K562 (cell line): ENCODE measurements around the gene MLYCD. TPM values are rescaled to one million over a fixed set of nuclear protein-coding genes. Genes with fewer than 3 reads are reported as not detected.

ENCODE experiments used
- ATAC-seq: fragments of 200-7000 bp; cut with Tn5 transposase; 3 replicates; pipeline ENCODE4 v1.9.1; 2020; ENCODE audit warnings: moderate library complexity
- BruUV-seq: library from RNA; stranded (reverse); fragments of 400-500 nt; replicated peaks from 2 replicates; lab custom pipeline; 2021; lab: Mats Ljungman, UMichigan
- CTCF ChIA-PET: fragments of 300-600 bp; formaldehyde crosslinking; extraction: SDS; loops from one replicate; lab custom pipeline; 2021; ENCODE audit warnings: low intra/inter-chr PET ratio; lab: Yijun Ruan, JAX
- POLR2A ChIA-PET: fragments of 300-600, 350-650 bp; sonication (Branson Sonifier 250); formaldehyde crosslinking; extraction: SDS; loops from one replicate; lab custom pipeline; 2021; ENCODE audit warnings: antibody characterized with exemption, inconsistent platforms; lab: Yijun Ruan, JAX
- DNase-seq, 4 experiments: peaks; one replicate each; pipeline versions ENCODE4 v3.0.0 to v3.0.0-alpha.2; 2011 to 2018; ENCODE audit warnings: low spot score in 3 of 4, mixed read lengths in 3 of 4; ENCODE audit errors: extremely low read depth in 1 of 4
- FAIRE-seq: peaks from 2 replicates; lab custom pipeline; 2011; peaks lifted over from hg19 to GRCh38; lab: Jason Lieb, UNC
- H2AFZ ChIP-seq: 2 replicates; pipeline ENCODE4 v1.6.0; 2011; ENCODE audit warnings: low read depth, low read length, control low read depth, inconsistent platforms
- H3K27ac ChIP-seq: fragments of 200-600 bp; 3 replicates; pipeline ENCODE4 v1.8.0; 2011; ENCODE audit warnings: low read depth, mild to moderate bottlenecking, control low read depth, inconsistent platforms, low read length, moderate library complexity, mixed read lengths; ENCODE audit errors: extremely low read depth
- H3K27me3 ChIP-seq, 2 experiments: fragments of 300-600 bp in 1 of 2; 2 replicates in 1 of 2; 3 replicates in 1 of 2; pipeline versions ENCODE4 v1.6.0 to v1.8.0; 2011; ENCODE audit warnings: inconsistent platforms in 2 of 2, low read length in 2 of 2, mild to moderate bottlenecking in 1 of 2, mixed read lengths in 1 of 2, moderate library complexity in 1 of 2; ENCODE audit not compliant: control insufficient read depth in 2 of 2, insufficient read depth in 2 of 2
- H3K36me3 ChIP-seq: fragments of 300-600 bp; 3 replicates; pipeline ENCODE4 v1.8.0; 2011; ENCODE audit warnings: mild to moderate bottlenecking, low read length, inconsistent platforms; ENCODE audit not compliant: control insufficient read depth, insufficient read depth
- H3K4me1 ChIP-seq, 2 experiments: fragments of 200-600 bp in 1 of 2; replicated peaks in 1 of 2; 2 replicates in 1 of 2; 3 replicates in 1 of 2; pipeline versions ENCODE4 v1.5.1 to v1.8.0; 2011; ENCODE audit warnings: inconsistent platforms in 2 of 2, low read length in 2 of 2, mild to moderate bottlenecking in 1 of 2, mixed read lengths in 1 of 2, moderate library complexity in 1 of 2; ENCODE audit not compliant: control insufficient read depth in 2 of 2, insufficient read depth in 2 of 2
- H3K4me2 ChIP-seq: 2 replicates; pipeline ENCODE4 v1.6.1; 2011; ENCODE audit warnings: low read length, control low read depth, inconsistent platforms, mixed read lengths; ENCODE audit not compliant: insufficient read depth
- H3K4me3 ChIP-seq: fragments of 200-600 bp; sonication (generic), shearing (Covaris generic); 2 replicates; pipeline ENCODE4 v1.5.1; 2016; ENCODE audit warnings: control low read depth, inconsistent platforms
- H3K79me2 ChIP-seq: fragments of 200-600 bp; 3 replicates; pipeline ENCODE4 v1.8.0; 2011; ENCODE audit warnings: low read length, inconsistent platforms; ENCODE audit not compliant: control insufficient read depth, insufficient read depth
- H3K9ac ChIP-seq, 2 experiments: 2 replicates each; pipeline versions ENCODE4 v1.6.0 to v1.6.1; 2011; ENCODE audit warnings: low read depth in 2 of 2, low read length in 2 of 2, control low read depth in 1 of 2, inconsistent platforms in 1 of 2, mild to moderate bottlenecking in 1 of 2, mixed read lengths in 1 of 2; ENCODE audit not compliant: insufficient read depth in 1 of 2
- H3K9me1 ChIP-seq: one replicate; pipeline ENCODE4 v1.6.0; 2011; ENCODE audit warnings: inconsistent platforms, mild to moderate bottlenecking, low read length, moderate library complexity; ENCODE audit not compliant: control insufficient read depth, insufficient read depth
- H3K9me3 ChIP-seq: replicated peaks from 2 replicates; pipeline ENCODE4 v1.5.1; 2011; ENCODE audit warnings: low read depth, low read length, inconsistent platforms; ENCODE audit not compliant: control insufficient read depth, insufficient read depth
- H4K20me1 ChIP-seq: replicated peaks from 2 replicates; pipeline ENCODE4 v1.6.1; 2011; ENCODE audit warnings: low read length, inconsistent platforms, mixed read lengths; ENCODE audit not compliant: control insufficient read depth, insufficient read depth
- ATF4 ChIP-seq: fragments of 450-650 bp; formaldehyde crosslinking; IDR thresholded peaks from 2 replicates; pipeline ENCODE4 v1.4.0; 2022; ENCODE audit warnings: mild to moderate bottlenecking, moderate library complexity
- CHCHD3 ChIP-seq: fragments of 250-450 bp; sonication (Bioruptor Pico); IDR thresholded peaks from 2 replicates; pipeline ENCODE4 v2.1.2; 2022; ENCODE audit warnings: mild to moderate bottlenecking
- ELF2 ChIP-seq: fragments of 250-450 bp; sonication (Bioruptor Pico); IDR thresholded peaks from 2 replicates; pipeline ENCODE4 v1.5.0; 2021; ENCODE audit warnings: mild to moderate bottlenecking
- ESRRB ChIP-seq: fragments of 250-450 bp; sonication (Bioruptor Pico); IDR thresholded peaks from 2 replicates; pipeline ENCODE4 v1.5.0; 2020; ENCODE audit warnings: mild to moderate bottlenecking, moderate library complexity, borderline replicate concordance
- FOXK1 ChIP-seq: sonication (generic); formaldehyde crosslinking; IDR thresholded peaks from 2 replicates; pipeline ENCODE4 v1.8.0; 2022; ENCODE audit warnings: missing genetic modification reagents, mild to moderate bottlenecking, borderline replicate concordance
- KDM2B ChIP-seq: fragments of 250-450 bp; sonication (Bioruptor Pico); IDR thresholded peaks from 2 replicates; pipeline ENCODE4 v1.8.0; 2021; ENCODE audit warnings: mild to moderate bottlenecking, moderate library complexity
- L3MBTL2 ChIP-seq: fragments of 450-650 bp; IDR thresholded peaks from 2 replicates; pipeline ENCODE4 v1.6.1; 2016; ENCODE audit warnings: mild to moderate bottlenecking, moderate library complexity
- NFIX ChIP-seq: fragments of 250-450 bp; sonication (Bioruptor Pico); IDR thresholded peaks from 2 replicates; pipeline ENCODE4 v1.4.0; 2020; ENCODE audit warnings: low read depth, mild to moderate bottlenecking, moderate library complexity
- POLR2AphosphoS5 ChIP-seq: IDR thresholded peaks from 2 replicates; pipeline ENCODE4 v1.6.1; 2011; ENCODE audit warnings: mild to moderate bottlenecking, low read depth, low read length, moderate library complexity; ENCODE audit not compliant: control insufficient read depth, insufficient read depth
- TRIM24 ChIP-seq, 2 experiments: fragments of 450-650 bp; IDR thresholded peaks; 2 replicates each; pipeline ENCODE4 v1.6.1; 2016
- ZBED1 ChIP-seq: IDR thresholded peaks from 2 replicates; pipeline ENCODE4 v1.6.1; 2014
- ZNF24 ChIP-seq: fragments of 450-650 bp; IDR thresholded peaks from 2 replicates; pipeline ENCODE4 v1.6.1; 2016
- ZNF280B ChIP-seq: fragments of 250-450 bp; sonication (Bioruptor Pico); IDR thresholded peaks from 2 replicates; pipeline ENCODE4 v1.5.1; 2021; ENCODE audit warnings: mild to moderate bottlenecking
- ZNF778 ChIP-seq: fragments of 450-650 bp; formaldehyde crosslinking; IDR thresholded peaks from 2 replicates; pipeline ENCODE4 v1.4.0; 2020; ENCODE audit warnings: mild to moderate bottlenecking, moderate library complexity
- ZNF79 ChIP-seq: fragments of 250-450 bp; sonication (Bioruptor Pico); IDR thresholded peaks from 2 replicates; pipeline ENCODE4 v1.4.0; 2020; ENCODE audit warnings: low read depth, mild to moderate bottlenecking, moderate library complexity
- WGBS: fragments of 100-300 bp; shearing (Covaris generic); methylation state at CpG from one replicate; pipeline ENCODE4 v1.1.6; 2016; ENCODE audit warnings: low coverage, mixed read lengths; ENCODE audit not compliant: insufficient coverage; ENCODE audit errors: missing lambda C conversion rate; 5-methylcytosine and 5-hydroxymethylcytosine counted together
- in situ Hi-C: fragments of 300-500 bp; cut with MboI; formaldehyde crosslinking; loops from 4 replicates; pipeline ENCODE4 v1.15.0; 2018; ENCODE audit warnings: inconsistent platforms, mixed read lengths
- intact Hi-C: fragments of 100-400 bp; cut with micrococcal nuclease; formaldehyde crosslinking; loops from 2 replicates; pipeline ENCODE4 v1.14.2; 2022
- polyA plus RNA-seq, 8 experiments: library from polyadenylated mRNA; depleted of rRNA in 4 of 8; stranded (reverse) in 5 of 8; unstranded in 3 of 8; fragments of >200 nt; fragmentation: Nextera tagmentation in 2 of 8; fragmentation: Illumina TruSeq in 1 of 8; extraction: Ambion mirVana in 2 of 8; extraction: Trizol in 1 of 8; gene quantifications; 2 replicates each; pipeline versions ENCODE4 v1.2.1 to v1.2.3, GENCODE V29; 2011 to 2014; ENCODE audit warnings: inconsistent platforms in 1 of 8, missing spikeins in 1 of 8
- total RNA-seq, 7 experiments: library from RNA; depleted of rRNA in 6 of 7; stranded (reverse); fragments of >200 nt in 6 of 7; fragmentation: Illumina TruSeq in 2 of 7; extraction: Trizol in 2 of 7; gene quantifications; 2 replicates each; pipeline versions ENCODE4 v1.2.1 to v1.2.3, GENCODE V29; 2011 to 2021; ENCODE audit warnings: low replicate concordance in 1 of 7

The MLYCD gene
- total and polyA plus RNA-seq, 9 of the 15 experiments (the other 6 are each of a cell fraction or from before 2014, with no cell fraction given), result 0.15 to 2.0 (median 1.0) TPM

- Histone ChIP-seq H3K36me3 (no peaks in the 10 kb centered on the region), H3K27ac (no peak overlapping the region), H2AFZ (no peak overlapping the region), H3K4me3 (no peak overlapping the region), H3K9me3 (no peaks in the 10 kb centered on the region), H3K4me2 (no peak overlapping the region), H3K4me1 (peaks cover 0 to 24% of the 10 kb centered on the region in 2 experiments; a peak in 2 of 5 replicates), H3K27me3 (peaks cover 22 to 25% of the 10 kb centered on the region in 2 experiments; a peak in 4 of 5 replicates), H3K9me1 (no peaks in the 10 kb centered on the region), H3K79me2 (no peaks in the 10 kb centered on the region), H3K9ac (no peak overlapping the region; a peak in 1 of 4 replicates), H4K20me1 (0 out of 2 replicates have a peak, but pooled peaks cover 3% of the 10 kb centered on the region)
- ChIA-PET POLR2A (interaction anchor here (0.7 to 1.3 kb wide), 5 partner anchors 12 to 170 kb away, joined by 3 to 5 read pairs (median 4); partner anchors contain the start of gene MBTPS1), CTCF (no interaction called here)
- WGBS, result 22% methylated on average over 21 of the region's 21 CpGs
- peak; percentile 11 for ATAC-seq
- no TSS peak for BruUV-seq
- no peak for FAIRE-seq
- in situ Hi-C loops, result no loop called here
- intact Hi-C loops, result no loop called here
- TF ChIP-seq FOXK1 (CRISPR knock-in tag) (no peak), POLR2AphosphoS5 (no peak), TRIM24 (IDR thresholded peaks at IDR 0.05) (no peak), KDM2B (CRISPR knock-in tag) (no peak), ZNF280B (CRISPR knock-in tag) (no peak), NFIX (no peak), ZBED1 (no peak), ZNF778 (CRISPR knock-in tag) (no peak), L3MBTL2 (no peak), CHCHD3 (CRISPR knock-in tag) (no peak), ELF2 (CRISPR knock-in tag) (no peak), ZNF24 (no peak), ATF4 (CRISPR knock-in tag) (no peak), ESRRB (CRISPR knock-in tag) (no peak), ZNF79 (CRISPR knock-in tag) (no peak)
- no peak for DNase-seq
Observed at GRCh38 chr16:83946781-83947566, 48.1 kb downstream of the MLYCD start.
